GM18858 (cell line): ENCODE results near the gene NEDD4L.

Experiments used
- ATAC-seq: cut with Tn5 transposase; IDR thresholded peaks from one replicate; pipeline ENCODE4 v1.9.1; 2021; ENCODE audit not compliant: unreplicated experiment

The NEDD4L gene

DNA sequence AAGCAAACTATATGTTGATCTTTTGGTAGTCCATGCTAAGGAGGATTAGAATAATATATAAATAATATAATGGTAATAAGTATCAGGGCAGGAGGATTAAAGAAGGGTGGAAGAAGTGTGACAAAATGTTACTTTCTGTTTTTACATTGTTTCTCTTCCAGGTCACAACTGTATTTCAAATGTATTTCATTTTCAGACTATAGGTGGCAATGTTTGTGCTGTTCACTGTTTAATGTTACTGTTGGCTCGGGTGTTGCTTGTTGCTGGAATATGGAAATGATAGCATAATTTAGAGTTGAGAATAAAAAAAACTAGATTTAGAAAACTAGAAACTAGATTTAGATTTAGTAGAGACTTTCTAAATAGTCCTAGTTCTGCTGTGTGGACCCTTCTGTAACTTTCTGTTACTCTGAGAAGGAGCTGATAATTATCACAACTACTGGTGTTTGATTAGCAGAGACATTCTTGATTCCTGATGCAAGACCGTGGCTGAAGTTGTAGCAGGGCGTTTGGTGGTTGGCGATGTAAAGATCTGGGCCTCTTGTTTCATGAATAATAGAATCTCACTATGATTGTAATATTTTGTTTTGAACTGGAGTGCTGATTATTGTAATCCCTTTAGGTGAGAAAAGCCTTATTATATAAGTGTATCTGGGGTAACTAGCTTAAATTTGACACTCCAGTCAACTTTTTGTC, 7.9 kb downstream of the NEDD4L start:
- ATAC-seq = no peak

DNA sequence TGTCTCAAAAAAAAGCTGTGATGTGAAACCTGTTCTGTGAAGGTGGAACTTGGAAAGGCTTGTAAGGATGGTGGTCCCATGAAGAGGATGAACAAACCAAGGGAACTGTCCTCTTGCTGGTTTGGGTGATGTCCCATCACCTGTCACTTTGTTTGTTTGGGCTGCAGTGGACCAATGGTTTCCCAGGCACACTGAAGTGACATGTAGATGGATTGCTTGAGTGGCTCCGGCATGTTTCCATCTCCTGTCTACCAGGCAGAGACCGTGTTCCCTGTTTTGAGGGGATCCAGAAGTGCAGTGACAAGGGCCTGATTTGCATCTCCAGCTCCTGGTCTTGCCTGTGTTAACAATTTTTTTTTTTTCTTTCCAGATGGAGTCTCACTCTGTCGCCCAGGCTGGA, 8.9 kb downstream of the NEDD4L start:
- no peak for ATAC-seq

DNA sequence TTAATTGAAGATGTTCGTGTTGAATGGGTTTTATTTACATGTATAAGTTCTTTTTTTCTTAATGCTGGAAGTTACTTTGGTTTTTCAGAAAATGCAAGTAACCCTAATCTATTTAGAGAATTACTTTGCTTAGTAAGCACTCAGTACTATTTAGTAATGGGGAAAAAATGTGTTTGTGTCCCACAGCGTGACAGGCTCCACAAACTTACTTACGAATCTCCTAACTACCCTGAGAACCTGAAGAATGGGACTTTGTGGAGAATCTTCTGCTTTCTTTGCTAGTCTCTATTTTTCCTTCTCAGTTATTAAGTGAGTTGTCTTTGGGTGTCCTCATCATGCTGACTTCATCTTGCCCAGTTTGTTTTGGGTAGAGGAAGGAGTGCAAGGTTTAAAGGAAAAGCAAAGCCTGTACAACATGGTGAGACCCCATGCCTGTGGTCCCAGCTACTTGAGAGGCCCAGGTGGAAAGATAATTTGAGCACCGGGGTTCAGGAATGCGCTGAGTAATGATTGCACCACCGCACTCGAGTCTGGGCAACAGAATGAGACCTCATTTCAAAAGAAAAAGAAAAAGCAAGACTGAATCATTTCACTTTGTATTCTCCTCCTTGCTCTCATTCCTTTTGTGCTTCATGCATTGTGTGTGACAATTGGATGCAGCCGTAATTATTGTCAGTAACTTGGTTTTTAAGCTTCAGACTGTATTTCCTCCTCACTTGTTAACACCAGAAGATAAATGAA, 10.2 kb downstream of the NEDD4L start:
- ATAC-seq = no peak

DNA sequence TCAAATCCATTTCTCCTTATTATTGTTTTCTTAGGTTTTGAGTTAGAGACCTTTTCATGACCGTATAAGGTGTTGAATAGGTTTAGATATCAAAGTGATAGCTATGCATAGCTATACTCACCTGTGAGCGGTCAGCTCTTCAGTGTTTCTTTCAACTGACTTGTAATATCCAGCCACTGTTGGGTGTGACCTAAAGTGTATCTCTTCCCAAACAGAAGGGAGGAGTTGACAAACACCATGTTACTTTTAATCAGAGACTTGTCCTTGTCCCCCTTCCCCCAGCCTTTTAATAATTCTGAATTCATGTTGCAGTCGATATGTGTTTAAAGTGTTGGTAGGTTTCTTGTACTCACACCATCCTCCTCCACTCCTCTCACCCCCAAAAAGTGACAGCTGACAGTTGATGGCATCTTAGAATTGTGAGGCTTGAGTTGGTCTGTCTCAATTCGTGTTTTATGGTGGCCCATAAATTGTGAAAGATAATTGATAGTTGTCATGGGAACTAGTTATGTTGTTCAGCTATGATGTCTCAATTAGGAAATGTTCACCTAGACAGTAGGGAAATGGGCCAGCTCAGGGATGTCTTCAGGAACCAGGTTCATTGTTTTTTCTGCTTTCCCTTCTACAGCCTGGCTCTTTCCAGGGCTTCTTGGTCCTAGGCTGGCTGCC, 12.0 kb downstream of the NEDD4L start:
- no peak for ATAC-seq

DNA sequence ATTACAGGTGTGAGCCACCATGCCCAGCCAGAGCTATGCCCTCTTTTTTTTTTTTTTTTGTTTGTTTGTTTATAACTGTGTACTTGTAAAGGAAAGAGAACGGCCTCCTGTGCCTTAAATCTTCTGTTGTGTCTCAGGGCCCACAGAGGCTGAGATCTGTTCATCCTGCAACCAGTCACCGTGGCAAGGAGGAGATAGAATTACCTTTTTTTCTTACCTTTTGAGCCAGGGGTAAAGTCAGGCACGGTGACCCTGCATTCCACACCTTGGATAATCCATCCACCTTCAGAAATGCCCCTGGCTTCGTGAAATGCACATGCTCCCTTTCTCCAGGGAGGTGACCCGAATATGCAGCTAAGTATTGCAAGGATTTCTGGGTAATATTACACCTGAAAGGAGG, 12.8 kb downstream of the NEDD4L start:
- no peak for ATAC-seq

DNA sequence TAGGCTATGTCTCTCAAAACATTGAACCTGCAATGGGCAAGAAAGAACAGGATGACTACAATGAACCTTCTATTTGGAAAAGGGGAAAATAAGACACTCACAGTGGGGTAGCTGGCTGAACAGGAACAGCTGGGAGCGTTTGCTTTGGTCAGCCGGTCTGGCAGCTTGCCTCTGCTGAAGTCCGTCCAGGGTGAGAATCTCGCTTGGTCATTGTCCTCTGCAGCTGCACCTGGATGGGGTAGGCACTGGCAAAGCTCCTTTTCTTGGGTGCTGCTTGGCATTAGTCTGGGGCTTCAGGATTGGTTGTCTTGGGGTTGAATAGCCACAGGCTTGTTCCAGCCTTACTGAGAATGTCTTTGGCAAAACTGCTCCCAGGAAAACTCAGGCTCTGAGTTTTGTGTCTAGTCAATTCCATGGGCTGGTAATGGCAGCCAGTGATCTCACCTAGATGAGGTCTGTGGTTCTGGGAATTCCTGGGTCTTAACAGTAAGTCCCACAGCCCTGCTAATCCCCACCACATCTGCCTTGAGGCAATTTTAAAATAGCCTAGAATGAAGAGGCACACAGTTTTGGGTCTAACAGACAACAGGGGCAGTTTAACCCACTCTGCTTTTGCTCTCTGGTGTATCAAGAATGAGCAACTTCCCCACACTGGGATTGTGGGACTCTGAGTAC, 13.4 kb downstream of the NEDD4L start:
- no peak for ATAC-seq

DNA sequence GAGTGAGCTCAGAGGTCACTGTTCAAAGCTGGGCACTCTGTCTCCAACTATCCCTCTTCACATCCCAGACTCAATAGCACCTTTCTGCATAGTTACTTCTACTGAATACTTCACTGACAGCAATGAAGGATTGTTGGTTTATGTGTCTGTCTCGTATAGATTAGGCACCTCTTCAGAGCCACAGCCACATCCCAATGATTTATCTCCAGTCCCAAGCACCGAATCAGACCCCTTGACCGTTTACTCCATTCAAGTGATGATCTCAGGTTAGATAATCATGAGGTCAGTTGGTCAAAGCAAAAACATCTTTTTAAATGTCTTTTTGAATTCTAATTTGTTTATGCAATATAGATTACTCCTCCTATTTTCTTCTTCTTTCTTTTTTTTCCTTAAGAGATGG, 14.7 kb downstream of the NEDD4L start:
- no peak for ATAC-seq

DNA sequence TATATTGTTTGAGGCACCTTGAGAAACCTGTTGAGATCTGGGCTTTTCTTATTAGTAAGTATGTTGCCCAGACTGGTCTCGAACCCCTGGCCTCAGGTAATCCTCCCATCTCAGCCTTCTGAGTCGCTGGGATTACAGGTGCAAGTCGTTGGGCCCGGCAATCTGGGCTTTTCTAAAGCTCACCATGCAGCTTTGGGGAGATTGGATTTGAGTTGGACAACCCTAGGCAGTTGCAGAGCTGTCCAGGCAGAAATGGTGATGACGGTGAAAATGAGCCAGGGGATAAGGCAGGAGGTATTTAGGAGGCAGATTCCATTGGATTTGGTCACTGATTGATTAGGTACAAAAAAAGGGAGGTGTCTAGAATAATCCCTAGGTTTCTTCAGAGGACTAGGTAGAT, 16.2 kb downstream of the NEDD4L start:
- no peak for ATAC-seq

DNA sequence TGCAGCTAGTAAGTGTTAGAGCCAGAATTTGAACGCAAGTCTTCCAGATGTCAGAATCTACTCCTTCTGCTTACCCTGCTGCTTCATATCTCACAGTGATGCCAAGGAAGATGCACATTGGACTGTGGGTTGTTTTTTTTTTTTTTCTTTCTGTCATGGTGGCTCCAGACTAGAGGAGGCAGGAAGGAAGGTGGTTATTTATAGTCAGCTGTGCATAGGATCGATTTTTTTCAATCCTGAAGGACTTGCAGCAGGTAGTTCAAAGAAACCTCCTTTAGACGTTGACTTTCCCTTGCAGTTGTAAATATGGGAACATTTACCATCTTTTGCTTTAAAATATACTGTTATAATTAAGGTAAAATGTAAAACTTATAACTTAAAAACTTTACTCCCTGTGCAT, 17.3 kb downstream of the NEDD4L start:
- no peak for ATAC-seq

DNA sequence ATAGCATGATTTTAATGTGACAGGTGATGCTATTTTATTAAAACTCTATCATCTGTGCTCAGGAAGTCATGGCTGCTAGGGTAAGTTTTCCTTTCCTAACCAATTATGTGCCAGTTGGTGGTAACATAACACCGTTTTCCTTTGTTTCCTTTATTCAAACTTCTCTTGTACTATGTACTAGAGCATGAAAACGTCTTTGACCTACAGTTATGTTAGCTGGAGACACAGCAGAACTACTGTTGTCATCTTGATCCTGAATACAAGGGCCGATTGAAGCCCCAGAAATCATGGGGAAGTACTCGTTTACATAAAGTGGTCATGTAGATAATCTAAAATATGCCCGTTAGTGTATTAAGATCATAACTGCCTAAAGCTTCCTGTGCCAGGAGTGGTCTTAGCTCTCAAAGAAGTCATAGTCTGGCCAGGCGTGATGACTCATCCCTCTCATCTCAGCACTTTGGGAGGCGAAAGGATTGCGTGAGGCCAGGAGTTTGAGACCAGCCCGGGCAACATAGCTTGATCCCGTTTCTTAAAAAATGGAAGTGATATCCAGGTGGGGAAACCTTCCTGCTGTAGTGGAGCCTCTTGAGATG, 20.5 kb downstream of the NEDD4L start:
- ATAC-seq = no peak

DNA sequence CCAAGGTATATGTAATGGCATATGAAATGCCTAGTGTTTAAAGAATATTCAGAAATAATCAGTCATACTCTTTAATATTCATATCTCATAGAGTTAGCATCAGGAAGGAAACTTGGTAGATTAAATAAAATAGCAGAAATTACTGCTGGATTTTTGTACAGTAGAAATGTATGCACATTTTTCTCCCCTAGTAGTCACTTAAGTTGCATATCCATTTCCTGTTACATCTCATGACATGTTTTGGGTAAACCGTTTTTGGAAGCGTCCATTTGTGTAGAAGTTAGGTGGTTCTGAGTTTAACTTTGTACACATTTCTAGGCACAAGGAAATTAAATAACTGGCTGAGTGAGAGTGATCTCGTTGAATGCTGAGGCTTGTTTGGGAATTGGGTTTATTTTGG, 21.9 kb downstream of the NEDD4L start:
- ATAC-seq = no peak

DNA sequence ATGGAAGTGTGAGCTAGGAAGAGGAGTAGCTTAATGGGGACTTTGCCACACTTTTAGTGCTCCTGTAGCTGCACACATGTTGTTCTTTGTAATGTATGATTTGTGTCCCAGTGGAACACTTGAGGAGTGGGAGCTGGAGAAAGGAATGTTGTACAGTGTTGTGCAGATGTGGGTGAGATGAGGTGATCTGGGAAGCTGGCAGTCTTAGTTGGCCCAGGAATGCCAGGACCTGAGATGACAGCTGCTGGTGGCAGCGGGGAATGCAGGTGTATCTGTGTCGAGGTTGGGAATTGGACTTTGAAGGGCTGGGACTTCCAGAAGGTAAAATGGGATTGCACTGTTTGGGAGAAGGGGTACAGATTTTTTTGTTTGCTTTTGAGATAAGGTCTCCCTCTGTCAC, 23.6 kb downstream of the NEDD4L start:
- no peak for ATAC-seq

DNA sequence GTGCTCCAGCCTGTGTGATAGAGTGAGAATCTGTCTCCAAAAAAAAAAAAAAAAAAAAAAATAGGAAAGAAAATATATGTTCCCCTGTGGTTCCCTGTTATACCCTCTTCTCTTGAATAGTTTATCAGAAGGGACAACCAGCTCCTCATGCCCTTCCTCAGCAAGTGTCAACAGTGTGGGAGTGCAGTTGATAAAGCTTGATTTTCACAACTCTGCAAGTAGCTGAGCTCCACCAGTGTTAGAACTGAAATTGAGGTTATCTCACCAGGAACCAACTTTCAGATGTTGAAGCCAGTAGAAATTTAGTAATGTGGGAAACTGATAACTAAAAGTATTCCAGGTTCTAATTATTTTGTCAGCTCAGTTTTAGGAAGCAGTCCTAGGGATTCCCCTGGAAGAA, 25.1 kb downstream of the NEDD4L start:
- no peak for ATAC-seq

DNA sequence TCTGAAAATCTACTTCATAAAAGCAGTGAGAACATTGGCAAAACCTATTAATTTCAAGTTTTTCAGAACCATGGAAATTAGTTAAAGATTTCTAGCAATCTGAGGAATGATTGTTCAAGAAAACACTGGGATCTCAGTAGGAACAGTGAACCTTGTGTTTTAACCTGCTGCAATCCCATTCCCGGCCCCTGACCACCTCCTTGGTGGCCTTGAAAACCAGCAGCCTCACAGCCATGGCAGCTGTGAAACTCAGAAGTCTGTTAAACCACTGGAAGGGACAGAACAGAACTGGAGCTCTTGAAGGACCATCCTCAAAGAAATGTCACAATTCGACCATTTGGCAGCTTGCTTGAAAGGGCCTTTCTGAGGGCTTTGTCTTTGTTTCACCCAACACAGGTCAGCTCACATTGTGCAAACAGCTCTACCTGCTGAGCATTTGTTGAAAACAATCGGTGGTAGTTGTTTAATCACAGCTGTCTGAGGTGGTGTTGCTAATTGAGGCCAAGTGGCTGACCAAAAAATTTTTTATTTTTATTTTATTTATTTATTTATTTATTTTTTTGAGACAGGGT, 25.8 kb downstream of the NEDD4L start:
- no peak for ATAC-seq

DNA sequence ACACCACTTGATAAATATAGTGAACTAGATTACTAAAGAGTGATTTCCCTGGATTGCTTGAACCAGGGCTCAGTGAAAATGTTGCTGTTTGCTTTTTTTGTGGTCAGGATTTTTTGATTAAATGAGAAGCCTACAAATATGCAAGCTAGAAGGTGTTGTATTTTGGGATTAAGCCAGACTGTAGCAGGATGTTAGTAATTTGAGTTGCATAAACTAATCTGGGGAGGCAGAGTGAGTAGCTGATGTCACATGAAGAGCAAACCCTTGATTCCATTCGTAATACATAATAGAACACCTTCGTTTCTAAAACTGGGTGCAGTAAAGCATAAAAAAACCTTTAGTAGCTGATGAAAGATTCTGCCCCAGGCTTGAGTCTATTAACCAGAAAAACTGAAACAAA, 32.0 kb downstream of the NEDD4L start:
- ATAC-seq = no peak

DNA sequence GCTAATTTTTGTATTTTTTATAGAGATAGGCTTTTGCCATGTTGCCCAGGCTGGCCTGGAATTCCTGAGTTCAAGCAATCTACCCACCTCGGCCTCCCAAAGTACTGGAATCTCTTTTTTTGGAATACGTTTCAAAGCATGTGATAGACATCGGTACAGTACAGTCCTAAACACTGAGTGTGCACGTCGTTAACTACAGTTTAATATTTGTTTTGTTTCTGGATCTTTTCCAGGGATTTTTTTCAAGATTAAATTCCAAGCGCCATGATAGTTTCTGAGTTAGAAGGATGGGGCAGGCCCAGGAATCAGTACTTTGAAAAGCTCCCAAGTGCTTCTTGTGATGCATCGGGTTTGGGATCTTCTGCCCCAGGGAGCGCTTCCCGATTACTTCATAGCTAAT, 33.3 kb downstream of the NEDD4L start:
- ATAC-seq = no peak

DNA sequence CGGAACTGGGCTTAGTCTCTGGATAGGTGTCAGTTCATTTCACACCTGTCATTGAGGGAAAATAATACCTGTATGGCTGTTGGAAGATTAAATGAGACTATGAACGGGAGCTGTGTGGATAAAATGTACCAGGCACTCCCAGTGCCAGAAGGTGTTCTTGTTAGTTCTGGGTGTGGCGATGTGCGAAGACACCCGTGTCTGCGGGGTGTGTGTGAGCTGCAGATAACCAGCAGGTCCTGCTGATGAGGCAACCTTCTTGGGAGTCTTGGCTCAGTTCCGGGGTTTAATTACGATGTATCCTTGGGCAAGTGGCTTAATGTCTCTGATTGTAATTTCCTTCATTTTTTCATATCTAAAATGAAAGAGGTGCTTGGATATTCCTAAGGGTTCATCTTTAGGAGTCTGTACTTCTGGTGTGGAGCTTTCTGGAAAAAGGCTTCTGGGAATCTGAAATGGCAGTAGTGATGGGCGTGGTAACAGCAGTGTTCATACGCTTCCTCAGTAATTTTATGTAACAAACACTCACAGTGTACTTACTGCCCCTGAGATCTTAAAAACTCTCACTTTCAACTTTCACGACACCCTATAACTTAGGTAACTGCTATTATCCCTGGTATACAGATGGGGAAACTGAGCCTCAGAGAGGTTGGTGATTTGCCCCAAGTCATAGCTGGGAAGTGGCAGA, 35.0 kb downstream of the NEDD4L start:
- ATAC-seq = no peak

DNA sequence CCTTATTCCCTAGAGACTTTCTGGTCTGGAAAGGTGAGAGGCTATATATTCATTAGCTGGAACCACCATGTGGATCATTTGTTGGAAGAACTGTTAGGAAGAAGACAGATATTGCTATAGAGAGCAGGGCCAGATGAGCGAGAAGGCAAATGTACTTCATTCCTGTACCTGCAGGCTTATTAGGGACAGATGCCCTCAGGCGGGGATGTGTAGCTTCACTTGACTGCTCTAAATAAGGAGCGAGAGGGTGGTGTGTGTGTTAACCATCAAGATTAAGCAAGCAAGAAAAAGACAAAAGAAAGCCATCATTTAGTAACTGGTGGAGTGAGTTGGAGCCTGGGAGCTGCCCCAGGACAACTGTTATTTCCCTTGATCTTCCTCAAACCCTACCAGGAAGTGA, 36.4 kb downstream of the NEDD4L start:
- ATAC-seq = no peak

DNA sequence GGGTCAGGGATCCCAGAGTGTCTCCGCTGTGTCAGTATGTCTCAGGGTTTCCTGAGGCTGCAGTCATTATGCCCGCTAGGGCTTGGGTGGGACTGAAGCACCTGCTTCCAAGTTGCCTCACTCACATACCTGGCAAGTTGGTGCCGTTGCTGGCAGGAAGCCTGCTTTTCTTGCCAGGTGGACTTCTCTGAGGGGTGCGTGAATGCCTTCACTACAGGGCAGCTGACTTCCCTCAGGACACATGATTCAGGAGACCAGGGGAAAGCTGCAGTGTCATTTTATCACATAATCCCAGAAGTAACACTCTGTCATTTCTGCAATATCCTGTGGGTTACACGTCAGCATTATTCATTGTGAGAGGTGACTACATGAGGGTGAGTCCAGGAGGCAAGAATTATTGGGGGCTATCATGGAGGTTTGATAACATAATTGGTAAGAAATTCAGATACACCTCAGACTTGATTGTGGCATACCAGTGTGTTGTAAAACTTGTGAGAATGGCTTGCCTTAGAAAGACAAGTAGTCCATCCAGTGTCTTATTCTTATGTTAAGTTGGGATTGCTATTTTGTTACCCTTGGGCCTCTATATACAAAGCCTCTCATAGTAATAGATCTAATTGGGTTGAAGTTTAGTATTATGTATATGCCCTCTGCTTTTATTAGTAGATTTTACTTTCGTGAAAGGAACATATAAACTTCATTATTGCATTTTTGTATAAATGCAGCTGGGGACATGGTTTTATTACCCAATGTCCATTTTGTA, 44.1 kb downstream of the NEDD4L start:
- ATAC-seq = no peak

DNA sequence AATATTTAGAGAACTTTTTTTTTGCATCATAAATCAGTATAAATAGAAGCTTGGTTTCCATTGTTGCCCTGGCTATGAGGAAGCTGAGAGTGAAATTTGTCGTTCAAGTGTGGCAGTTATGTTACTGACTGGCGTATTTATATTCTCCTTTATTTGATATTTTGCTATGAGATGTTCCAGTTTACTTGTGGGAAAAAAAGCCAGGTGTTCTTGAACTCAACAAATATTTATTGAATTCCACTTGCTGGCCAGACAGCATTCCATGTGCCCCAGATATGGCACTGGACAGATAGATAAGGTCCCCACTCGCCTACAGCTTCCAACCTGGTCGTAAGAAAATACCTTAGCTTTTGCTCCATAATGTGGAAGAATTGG, 44.7 kb downstream of the NEDD4L start:
- ATAC-seq = no peak
